NB4 (cell line): ENCODE results near the gene EXOC6B.

Experiments
- DNase-seq: peaks from one replicate; pipeline ENCODE4 v3.0.0; 2010; ENCODE audit warnings: low read depth
- H3K4me3 ChIP-seq: one replicate; pipeline ENCODE4 v1.5.1; 2011; ENCODE audit warnings: mild to moderate bottlenecking, low read depth, low read length, moderate library complexity
- MYC ChIP-seq: IDR thresholded peaks from 2 replicates; pipeline ENCODE4 v1.6.1; 2011; ENCODE audit warnings: low read depth, low read length
- POLR2A ChIP-seq: IDR thresholded peaks from 2 replicates; pipeline ENCODE4 v1.6.1; 2011; ENCODE audit warnings: mild to moderate bottlenecking; ENCODE audit not compliant: insufficient read length; ENCODE audit errors: extremely low read depth
- TF ChIP-seq, protein P1 (sequence below): IDR thresholded peaks from one replicate; pipeline ENCODE4 v1.5.1; 2012; ENCODE audit warnings: low read depth, low read length
- TF ChIP-seq, protein P2 (sequence below): IDR thresholded peaks from 2 replicates; pipeline ENCODE4 v1.6.1; 2011; ENCODE audit warnings: low read depth, low read length

EXOC6B gene

DNA sequence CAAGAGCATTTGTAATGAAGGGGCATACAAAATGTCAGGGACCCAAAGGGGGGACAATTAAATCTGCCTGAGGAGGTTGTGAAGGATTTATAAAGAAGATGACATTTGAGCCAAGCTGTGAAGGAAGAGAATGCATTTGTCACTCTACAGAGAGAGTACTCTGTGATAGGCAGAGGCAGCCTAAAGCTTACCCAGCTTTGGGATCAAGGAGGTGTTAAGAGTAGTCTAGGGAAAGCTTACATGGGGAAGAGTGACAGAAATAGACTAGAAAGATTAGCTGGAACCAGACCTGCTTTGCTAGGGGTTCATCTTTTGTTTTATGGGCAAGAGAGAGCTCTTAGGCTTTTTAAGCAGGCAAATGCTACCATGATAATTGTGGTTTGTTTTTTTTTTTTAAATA, 509.1 kb downstream of the EXOC6B start:
- no peak for DNase-seq
- no peak for TF ChIP-seq MYC
- TF ChIP-seq POLR2A, result no peak
- TF ChIP-seq, protein P1, sequence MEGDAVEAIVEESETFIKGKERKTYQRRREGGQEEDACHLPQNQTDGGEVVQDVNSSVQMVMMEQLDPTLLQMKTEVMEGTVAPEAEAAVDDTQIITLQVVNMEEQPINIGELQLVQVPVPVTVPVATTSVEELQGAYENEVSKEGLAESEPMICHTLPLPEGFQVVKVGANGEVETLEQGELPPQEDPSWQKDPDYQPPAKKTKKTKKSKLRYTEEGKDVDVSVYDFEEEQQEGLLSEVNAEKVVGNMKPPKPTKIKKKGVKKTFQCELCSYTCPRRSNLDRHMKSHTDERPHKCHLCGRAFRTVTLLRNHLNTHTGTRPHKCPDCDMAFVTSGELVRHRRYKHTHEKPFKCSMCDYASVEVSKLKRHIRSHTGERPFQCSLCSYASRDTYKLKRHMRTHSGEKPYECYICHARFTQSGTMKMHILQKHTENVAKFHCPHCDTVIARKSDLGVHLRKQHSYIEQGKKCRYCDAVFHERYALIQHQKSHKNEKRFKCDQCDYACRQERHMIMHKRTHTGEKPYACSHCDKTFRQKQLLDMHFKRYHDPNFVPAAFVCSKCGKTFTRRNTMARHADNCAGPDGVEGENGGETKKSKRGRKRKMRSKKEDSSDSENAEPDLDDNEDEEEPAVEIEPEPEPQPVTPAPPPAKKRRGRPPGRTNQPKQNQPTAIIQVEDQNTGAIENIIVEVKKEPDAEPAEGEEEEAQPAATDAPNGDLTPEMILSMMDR, result no peak
- TF ChIP-seq, protein P2, sequence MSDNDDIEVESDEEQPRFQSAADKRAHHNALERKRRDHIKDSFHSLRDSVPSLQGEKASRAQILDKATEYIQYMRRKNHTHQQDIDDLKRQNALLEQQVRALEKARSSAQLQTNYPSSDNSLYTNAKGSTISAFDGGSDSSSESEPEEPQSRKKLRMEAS, result no peak
- H3K4me3 ChIP-seq, result no peak overlapping the region

DNA sequence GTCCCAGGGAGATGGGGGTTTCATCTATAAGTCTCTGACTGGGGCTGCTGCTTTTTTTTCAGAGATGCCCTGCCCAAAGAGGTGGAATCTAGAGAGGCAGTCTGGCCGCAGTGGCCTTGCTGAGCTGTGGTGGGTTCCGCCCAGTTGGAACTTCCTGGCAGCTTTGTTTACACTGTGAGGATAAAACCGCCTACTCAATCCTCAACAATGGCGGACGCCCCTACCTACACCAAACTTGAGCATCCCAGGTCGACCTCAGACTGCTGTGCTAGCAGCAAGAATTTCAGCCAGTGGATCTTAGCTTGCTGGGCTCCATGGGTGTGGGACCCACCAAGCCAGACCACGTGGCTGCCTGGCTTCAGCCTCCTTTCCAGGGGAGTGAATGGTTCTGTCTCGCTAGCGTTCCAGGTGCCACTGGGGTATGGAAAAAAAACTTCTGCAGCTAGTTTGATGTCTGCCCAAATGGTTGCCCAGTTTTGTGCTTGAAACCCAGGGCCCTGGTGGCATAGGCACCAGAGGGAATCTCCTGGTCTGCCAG, 525.6 kb downstream of the EXOC6B start:
- DNase-seq, result no peak
- no peak overlapping the region for H3K4me3 ChIP-seq
- TF ChIP-seq POLR2A, result no peak
- no peak for TF ChIP-seq MYC
- TF ChIP-seq, protein P1, result no peak
- TF ChIP-seq, protein P2, result no peak

DNA sequence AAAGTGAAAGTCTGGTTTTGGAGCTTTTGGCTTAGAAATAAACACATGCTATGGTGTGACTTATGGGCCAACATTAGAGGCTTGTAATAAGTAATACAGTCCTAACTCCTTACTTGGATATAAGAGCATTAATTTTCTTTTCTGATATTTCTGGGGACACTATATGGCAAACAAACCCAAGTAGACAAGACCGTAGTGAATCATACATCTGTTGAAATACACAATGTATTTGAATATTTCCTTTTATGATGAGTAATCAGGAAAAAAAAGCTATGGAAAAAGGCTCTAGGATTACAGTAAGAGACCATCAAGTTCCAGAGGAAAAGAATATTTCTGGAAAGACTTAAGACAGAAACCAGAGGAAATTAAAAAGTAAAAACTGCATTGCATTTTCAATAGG, 532.2 kb downstream of the EXOC6B start:
- no peak overlapping the region for H3K4me3 ChIP-seq
- no peak for TF ChIP-seq MYC
- TF ChIP-seq, protein P2, result no peak
- no peak for TF ChIP-seq POLR2A
- TF ChIP-seq, protein P1, result no peak
- no peak for DNase-seq

DNA sequence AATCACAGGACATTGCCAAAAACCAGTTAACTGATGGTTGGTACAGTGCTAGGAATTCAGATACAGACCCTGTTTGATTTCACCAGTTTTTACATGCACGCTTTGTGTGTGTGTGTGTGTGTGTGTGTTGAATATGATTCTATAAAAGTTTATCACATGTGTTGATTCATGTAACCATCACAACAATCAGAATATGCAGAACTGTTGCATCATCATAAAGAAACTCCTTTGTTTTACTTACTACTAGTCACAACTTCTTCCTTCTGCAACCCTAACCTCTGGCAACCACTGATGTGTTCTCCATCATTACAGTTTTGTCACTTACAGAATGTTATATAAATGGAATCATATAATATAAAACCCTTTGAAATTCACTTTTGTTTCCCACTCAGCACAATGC, 533.4 kb downstream of the EXOC6B start:
- H3K4me3 ChIP-seq, result no peak overlapping the region
- DNase-seq, result no peak
- TF ChIP-seq POLR2A (no peak), MYC (no peak)
- TF ChIP-seq, protein P1, result no peak
- TF ChIP-seq, protein P2, result no peak

DNA sequence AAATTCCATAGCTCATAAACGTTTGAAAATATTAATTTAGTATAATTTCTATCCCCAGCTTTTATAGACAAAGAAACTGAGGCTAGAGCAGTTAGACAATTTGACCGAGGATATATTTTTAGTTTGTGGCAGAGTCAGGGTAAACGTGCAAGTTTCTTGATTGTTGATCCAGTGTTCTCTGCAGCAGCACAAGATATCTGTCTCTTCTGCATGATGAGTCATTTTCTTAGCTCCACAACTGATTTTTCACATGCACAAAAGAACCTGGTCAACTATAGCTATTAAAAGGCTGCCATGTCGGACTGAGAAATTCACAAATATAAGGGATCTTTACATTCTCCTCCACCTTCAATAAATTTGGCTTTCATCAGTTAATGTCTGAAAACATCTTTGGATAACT, 534.8 kb downstream of the EXOC6B start:
- DNase-seq, result no peak
- TF ChIP-seq MYC (no peak), POLR2A (no peak)
- TF ChIP-seq, protein P2, result no peak
- TF ChIP-seq, protein P1, result no peak
- H3K4me3 ChIP-seq, result no peak overlapping the region

DNA sequence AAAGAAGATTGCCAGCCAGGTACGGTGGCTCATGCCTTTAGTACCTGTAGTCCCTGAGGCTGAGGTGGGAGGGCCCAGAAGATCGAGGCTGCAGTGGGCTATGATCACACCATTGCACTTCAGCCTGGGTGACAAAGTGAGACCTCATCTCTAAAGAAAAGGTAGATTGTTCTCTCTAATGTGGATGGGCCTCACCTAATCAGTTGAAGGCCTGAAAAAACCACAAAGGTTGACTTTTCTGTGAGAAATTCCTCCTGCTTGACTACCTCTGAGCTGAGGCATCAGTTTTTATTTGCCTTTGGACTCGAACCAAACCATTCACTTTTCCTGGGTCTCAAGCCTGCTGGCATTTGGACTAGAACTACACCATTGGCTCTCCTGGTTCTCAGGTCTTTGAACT, 536.1 kb downstream of the EXOC6B start:
- no peak for DNase-seq
- H3K4me3 ChIP-seq, result no peak overlapping the region
- TF ChIP-seq MYC (no peak), POLR2A (no peak)
- TF ChIP-seq, protein P2, result no peak
- TF ChIP-seq, protein P1, result no peak
